WTC11 (cell line): ENCODE data around the gene POLR1G. TPM values are rescaled to one million over a fixed set of nuclear protein-coding genes. Genes with fewer than 3 reads are reported as not detected.

ENCODE experiments used
- ATAC-seq: fragments of 200-7000 bp; cut with Tn5 transposase; 2 replicates; pipeline ENCODE4 v1.10.0; 2021; ENCODE audit warnings: mild to moderate bottlenecking, moderate library complexity
- CTCF ChIA-PET: fragments of 300-600 bp; sonication (Branson Sonifier 250); formaldehyde crosslinking; loops from one replicate; lab custom pipeline; 2021; ENCODE audit warnings: antibody characterized with exemption; lab: Charles Lee
- POLR2A ChIA-PET: fragments of 350-600 bp; sonication (Branson Sonifier 250); formaldehyde crosslinking; loops from one replicate; lab custom pipeline; 2021; ENCODE audit warnings: antibody characterized with exemption; lab: Charles Lee
- DNase-seq: peaks from one replicate; pipeline ENCODE4 v3.0.0; 2021; ENCODE audit warnings: low spot score
- H3K27ac Mint-ChIP-seq: 2 replicates; pipeline ENCODE4 v1.8.0; 2021; ENCODE audit warnings: mixed read lengths
- H3K27me3 Mint-ChIP-seq: 2 replicates; pipeline ENCODE4 v1.8.0; 2021; ENCODE audit warnings: low read depth, mild to moderate bottlenecking, moderate library complexity, mixed read lengths
- H3K36me3 Mint-ChIP-seq: 2 replicates; pipeline ENCODE4 v1.8.0; 2021; ENCODE audit warnings: mixed read lengths
- H3K4me1 Mint-ChIP-seq: 2 replicates; pipeline ENCODE4 v1.8.0; 2022; ENCODE audit warnings: mixed read lengths
- H3K4me3 Mint-ChIP-seq: 2 replicates; pipeline ENCODE4 v1.8.0; 2021; ENCODE audit warnings: mild to moderate bottlenecking, moderate library complexity, mixed read lengths
- H3K9me3 Mint-ChIP-seq: 2 replicates; pipeline ENCODE4 v1.8.0; 2021; ENCODE audit warnings: mixed read lengths
- CREB1 ChIP-seq: sonication (generic); formaldehyde crosslinking; IDR thresholded peaks from 2 replicates; pipeline ENCODE4 v1.8.0; 2023; ENCODE audit warnings: mild to moderate bottlenecking, missing genetic modification reagents
- FOXJ3 ChIP-seq: sonication (generic); formaldehyde crosslinking; IDR thresholded peaks from 2 replicates; pipeline ENCODE4 v1.9.0; 2021; ENCODE audit warnings: missing genetic modification reagents, mild to moderate bottlenecking, borderline replicate concordance
- GTF2I ChIP-seq: fragments of 250-450 bp; sonication (Bioruptor Pico); conservative IDR thresholded peaks from 2 replicates; pipeline ENCODE4 v1.4.0; 2021; ENCODE audit warnings: mild to moderate bottlenecking
- NFATC4 ChIP-seq: fragments of 250-450 bp; sonication (Bioruptor Pico); IDR thresholded peaks from 2 replicates; pipeline ENCODE4 v1.9.0; 2021; ENCODE audit warnings: mild to moderate bottlenecking
- NFE2L1 ChIP-seq: sonication (generic); formaldehyde crosslinking; IDR thresholded peaks from 2 replicates; pipeline ENCODE4 v1.8.1; 2023; ENCODE audit warnings: missing genetic modification reagents
- NR1H2 ChIP-seq: sonication (generic); formaldehyde crosslinking; IDR thresholded peaks from 2 replicates; pipeline ENCODE4 v1.9.0; 2021; ENCODE audit warnings: mild to moderate bottlenecking, moderate library complexity, missing genetic modification reagents
- NR2C2 ChIP-seq: sonication (generic); formaldehyde crosslinking; IDR thresholded peaks from 2 replicates; pipeline ENCODE4 v1.8.0; 2022; ENCODE audit warnings: mild to moderate bottlenecking, missing genetic modification reagents
- RORB ChIP-seq: fragments of 250-450 bp; sonication (Bioruptor Pico); IDR thresholded peaks from 2 replicates; pipeline ENCODE4 v1.9.0; 2021; ENCODE audit warnings: mild to moderate bottlenecking
- TEAD1 ChIP-seq: sonication (generic); formaldehyde crosslinking; IDR thresholded peaks from 2 replicates; pipeline ENCODE4 v1.8.0; 2022; ENCODE audit warnings: mild to moderate bottlenecking, missing genetic modification reagents
- ZNF219 ChIP-seq: sonication (generic); formaldehyde crosslinking; IDR thresholded peaks from 2 replicates; pipeline ENCODE4 v1.8.0; 2023; ENCODE audit warnings: missing genetic modification reagents, mild to moderate bottlenecking, borderline replicate concordance
- ZNF317 ChIP-seq: sonication (generic); formaldehyde crosslinking; IDR thresholded peaks from 2 replicates; pipeline ENCODE4 v1.8.1; 2023; ENCODE audit warnings: low read depth, mild to moderate bottlenecking, moderate library complexity, missing genetic modification reagents, borderline replicate concordance
- total RNA-seq: library from RNA; stranded (reverse); gene quantifications from 3 replicates; pipeline ENCODE4 v1.2.3, GENCODE V29; 2021
- TF ChIP-seq, protein P1 (sequence below): sonication (generic); formaldehyde crosslinking; IDR thresholded peaks from 2 replicates; pipeline ENCODE4 v1.8.1; 2022; ENCODE audit warnings: low read depth, missing genetic modification reagents, borderline replicate concordance
- TF ChIP-seq, protein P2 (sequence below): sonication (generic); formaldehyde crosslinking; IDR thresholded peaks from 2 replicates; pipeline ENCODE4 v1.8.0; 2023; ENCODE audit warnings: missing genetic modification reagents
- TF ChIP-seq, protein P3 (sequence below): sonication (generic); formaldehyde crosslinking; conservative IDR thresholded peaks from 2 replicates; pipeline ENCODE4 v1.8.1; 2023; ENCODE audit warnings: mild to moderate bottlenecking, low read depth, missing genetic modification reagents, moderate library complexity
- TF ChIP-seq, protein P4 (sequence below): sonication (generic); formaldehyde crosslinking; IDR thresholded peaks from 2 replicates; pipeline ENCODE4 v1.8.0; 2022; ENCODE audit warnings: mild to moderate bottlenecking, missing genetic modification reagents
- TF ChIP-seq, protein P5 (sequence below): sonication (generic); formaldehyde crosslinking; IDR thresholded peaks from 2 replicates; pipeline ENCODE4 v1.8.0; 2022; ENCODE audit warnings: mild to moderate bottlenecking, missing genetic modification reagents
- TF ChIP-seq, protein P6 (sequence below): sonication (generic); formaldehyde crosslinking; IDR thresholded peaks from 2 replicates; pipeline ENCODE4 v1.8.0; 2023; ENCODE audit warnings: missing genetic modification reagents, mild to moderate bottlenecking, borderline replicate concordance
- TF ChIP-seq, protein P7 (sequence below): sonication (generic); formaldehyde crosslinking; IDR thresholded peaks from 2 replicates; pipeline ENCODE4 v1.8.0; 2023; ENCODE audit warnings: mild to moderate bottlenecking, missing genetic modification reagents
- TF ChIP-seq, protein P8 (sequence below): fragments of 200-600 bp; IDR thresholded peaks from 2 replicates; pipeline ENCODE4 v1.8.0; 2022; ENCODE audit warnings: antibody characterized with exemption
- TF ChIP-seq, protein P9 (sequence below): sonication (generic); formaldehyde crosslinking; IDR thresholded peaks from 2 replicates; pipeline ENCODE4 v1.8.1; 2022; ENCODE audit warnings: missing genetic modification reagents, borderline replicate concordance

Gene POLR1G
- total RNA-seq, 1 experiment from 2014 or later: 38.1 TPM

DNA sequence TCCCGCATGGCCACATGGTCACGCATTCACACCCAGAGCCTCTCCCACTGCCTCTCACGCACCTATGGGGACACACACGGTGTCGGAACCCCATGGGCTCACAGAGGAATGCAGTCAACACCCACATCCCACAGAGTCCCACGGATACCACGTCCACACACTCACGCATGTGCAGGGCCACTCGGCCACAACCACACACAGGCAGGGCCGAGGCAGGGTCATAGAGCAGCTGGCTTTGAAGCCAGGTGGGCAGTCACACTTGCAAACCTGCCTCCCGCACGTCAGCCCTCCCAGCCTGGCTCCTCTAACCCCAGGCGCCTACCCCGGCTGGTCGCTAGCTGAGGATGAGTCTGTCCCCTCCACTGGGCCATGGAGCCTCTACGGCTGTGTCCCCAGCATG lies 44.2 kb upstream of the POLR1G start:
- DNase-seq: no peak
- no peaks in the 10 kb centered on the region for H3K9me3 Mint-ChIP-seq
- no peak overlapping the region for H3K4me3 Mint-ChIP-seq
- no peak for ATAC-seq
- H3K27ac Mint-ChIP-seq: no peak overlapping the region
- no peaks in the 10 kb centered on the region for H3K4me1 Mint-ChIP-seq
- H3K36me3 Mint-ChIP-seq: peaks cover 51% of the 10 kb centered on the region
- POLR2A ChIA-PET: no interaction called here
- TF ChIP-seq, protein P1, sequence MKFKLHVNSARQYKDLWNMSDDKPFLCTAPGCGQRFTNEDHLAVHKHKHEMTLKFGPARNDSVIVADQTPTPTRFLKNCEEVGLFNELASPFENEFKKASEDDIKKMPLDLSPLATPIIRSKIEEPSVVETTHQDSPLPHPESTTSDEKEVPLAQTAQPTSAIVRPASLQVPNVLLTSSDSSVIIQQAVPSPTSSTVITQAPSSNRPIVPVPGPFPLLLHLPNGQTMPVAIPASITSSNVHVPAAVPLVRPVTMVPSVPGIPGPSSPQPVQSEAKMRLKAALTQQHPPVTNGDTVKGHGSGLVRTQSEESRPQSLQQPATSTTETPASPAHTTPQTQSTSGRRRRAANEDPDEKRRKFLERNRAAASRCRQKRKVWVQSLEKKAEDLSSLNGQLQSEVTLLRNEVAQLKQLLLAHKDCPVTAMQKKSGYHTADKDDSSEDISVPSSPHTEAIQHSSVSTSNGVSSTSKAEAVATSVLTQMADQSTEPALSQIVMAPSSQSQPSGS (CRISPR knock-in tag): no peak
- TF ChIP-seq NR2C2 (CRISPR knock-in tag) (no peak), GTF2I (no peak), NFE2L1 (CRISPR knock-in tag) (no peak), FOXJ3 (no peak), RORB (CRISPR knock-in tag) (no peak), TEAD1 (CRISPR knock-in tag) (no peak), NFATC4 (no peak), ZNF219 (no peak), NR1H2 (CRISPR knock-in tag) (no peak), CREB1 (CRISPR knock-in tag) (no peak), ZNF317 (CRISPR knock-in tag) (no peak)
- TF ChIP-seq, protein P2, sequence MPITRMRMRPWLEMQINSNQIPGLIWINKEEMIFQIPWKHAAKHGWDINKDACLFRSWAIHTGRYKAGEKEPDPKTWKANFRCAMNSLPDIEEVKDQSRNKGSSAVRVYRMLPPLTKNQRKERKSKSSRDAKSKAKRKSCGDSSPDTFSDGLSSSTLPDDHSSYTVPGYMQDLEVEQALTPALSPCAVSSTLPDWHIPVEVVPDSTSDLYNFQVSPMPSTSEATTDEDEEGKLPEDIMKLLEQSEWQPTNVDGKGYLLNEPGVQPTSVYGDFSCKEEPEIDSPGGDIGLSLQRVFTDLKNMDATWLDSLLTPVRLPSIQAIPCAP: no peak
- TF ChIP-seq, protein P3, sequence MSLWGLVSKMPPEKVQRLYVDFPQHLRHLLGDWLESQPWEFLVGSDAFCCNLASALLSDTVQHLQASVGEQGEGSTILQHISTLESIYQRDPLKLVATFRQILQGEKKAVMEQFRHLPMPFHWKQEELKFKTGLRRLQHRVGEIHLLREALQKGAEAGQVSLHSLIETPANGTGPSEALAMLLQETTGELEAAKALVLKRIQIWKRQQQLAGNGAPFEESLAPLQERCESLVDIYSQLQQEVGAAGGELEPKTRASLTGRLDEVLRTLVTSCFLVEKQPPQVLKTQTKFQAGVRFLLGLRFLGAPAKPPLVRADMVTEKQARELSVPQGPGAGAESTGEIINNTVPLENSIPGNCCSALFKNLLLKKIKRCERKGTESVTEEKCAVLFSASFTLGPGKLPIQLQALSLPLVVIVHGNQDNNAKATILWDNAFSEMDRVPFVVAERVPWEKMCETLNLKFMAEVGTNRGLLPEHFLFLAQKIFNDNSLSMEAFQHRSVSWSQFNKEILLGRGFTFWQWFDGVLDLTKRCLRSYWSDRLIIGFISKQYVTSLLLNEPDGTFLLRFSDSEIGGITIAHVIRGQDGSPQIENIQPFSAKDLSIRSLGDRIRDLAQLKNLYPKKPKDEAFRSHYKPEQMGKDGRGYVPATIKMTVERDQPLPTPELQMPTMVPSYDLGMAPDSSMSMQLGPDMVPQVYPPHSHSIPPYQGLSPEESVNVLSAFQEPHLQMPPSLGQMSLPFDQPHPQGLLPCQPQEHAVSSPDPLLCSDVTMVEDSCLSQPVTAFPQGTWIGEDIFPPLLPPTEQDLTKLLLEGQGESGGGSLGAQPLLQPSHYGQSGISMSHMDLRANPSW: no peak
- TF ChIP-seq, protein P4, sequence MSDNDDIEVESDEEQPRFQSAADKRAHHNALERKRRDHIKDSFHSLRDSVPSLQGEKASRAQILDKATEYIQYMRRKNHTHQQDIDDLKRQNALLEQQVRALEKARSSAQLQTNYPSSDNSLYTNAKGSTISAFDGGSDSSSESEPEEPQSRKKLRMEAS (CRISPR knock-in tag): no peak
- TF ChIP-seq, protein P5, sequence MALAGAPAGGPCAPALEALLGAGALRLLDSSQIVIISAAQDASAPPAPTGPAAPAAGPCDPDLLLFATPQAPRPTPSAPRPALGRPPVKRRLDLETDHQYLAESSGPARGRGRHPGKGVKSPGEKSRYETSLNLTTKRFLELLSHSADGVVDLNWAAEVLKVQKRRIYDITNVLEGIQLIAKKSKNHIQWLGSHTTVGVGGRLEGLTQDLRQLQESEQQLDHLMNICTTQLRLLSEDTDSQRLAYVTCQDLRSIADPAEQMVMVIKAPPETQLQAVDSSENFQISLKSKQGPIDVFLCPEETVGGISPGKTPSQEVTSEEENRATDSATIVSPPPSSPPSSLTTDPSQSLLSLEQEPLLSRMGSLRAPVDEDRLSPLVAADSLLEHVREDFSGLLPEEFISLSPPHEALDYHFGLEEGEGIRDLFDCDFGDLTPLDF: no peak
- TF ChIP-seq, protein P6, sequence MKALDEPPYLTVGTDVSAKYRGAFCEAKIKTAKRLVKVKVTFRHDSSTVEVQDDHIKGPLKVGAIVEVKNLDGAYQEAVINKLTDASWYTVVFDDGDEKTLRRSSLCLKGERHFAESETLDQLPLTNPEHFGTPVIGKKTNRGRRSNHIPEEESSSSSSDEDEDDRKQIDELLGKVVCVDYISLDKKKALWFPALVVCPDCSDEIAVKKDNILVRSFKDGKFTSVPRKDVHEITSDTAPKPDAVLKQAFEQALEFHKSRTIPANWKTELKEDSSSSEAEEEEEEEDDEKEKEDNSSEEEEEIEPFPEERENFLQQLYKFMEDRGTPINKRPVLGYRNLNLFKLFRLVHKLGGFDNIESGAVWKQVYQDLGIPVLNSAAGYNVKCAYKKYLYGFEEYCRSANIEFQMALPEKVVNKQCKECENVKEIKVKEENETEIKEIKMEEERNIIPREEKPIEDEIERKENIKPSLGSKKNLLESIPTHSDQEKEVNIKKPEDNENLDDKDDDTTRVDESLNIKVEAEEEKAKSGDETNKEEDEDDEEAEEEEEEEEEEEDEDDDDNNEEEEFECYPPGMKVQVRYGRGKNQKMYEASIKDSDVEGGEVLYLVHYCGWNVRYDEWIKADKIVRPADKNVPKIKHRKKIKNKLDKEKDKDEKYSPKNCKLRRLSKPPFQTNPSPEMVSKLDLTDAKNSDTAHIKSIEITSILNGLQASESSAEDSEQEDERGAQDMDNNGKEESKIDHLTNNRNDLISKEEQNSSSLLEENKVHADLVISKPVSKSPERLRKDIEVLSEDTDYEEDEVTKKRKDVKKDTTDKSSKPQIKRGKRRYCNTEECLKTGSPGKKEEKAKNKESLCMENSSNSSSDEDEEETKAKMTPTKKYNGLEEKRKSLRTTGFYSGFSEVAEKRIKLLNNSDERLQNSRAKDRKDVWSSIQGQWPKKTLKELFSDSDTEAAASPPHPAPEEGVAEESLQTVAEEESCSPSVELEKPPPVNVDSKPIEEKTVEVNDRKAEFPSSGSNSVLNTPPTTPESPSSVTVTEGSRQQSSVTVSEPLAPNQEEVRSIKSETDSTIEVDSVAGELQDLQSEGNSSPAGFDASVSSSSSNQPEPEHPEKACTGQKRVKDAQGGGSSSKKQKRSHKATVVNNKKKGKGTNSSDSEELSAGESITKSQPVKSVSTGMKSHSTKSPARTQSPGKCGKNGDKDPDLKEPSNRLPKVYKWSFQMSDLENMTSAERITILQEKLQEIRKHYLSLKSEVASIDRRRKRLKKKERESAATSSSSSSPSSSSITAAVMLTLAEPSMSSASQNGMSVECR (CRISPR knock-in tag): no peak
- TF ChIP-seq, protein P7, sequence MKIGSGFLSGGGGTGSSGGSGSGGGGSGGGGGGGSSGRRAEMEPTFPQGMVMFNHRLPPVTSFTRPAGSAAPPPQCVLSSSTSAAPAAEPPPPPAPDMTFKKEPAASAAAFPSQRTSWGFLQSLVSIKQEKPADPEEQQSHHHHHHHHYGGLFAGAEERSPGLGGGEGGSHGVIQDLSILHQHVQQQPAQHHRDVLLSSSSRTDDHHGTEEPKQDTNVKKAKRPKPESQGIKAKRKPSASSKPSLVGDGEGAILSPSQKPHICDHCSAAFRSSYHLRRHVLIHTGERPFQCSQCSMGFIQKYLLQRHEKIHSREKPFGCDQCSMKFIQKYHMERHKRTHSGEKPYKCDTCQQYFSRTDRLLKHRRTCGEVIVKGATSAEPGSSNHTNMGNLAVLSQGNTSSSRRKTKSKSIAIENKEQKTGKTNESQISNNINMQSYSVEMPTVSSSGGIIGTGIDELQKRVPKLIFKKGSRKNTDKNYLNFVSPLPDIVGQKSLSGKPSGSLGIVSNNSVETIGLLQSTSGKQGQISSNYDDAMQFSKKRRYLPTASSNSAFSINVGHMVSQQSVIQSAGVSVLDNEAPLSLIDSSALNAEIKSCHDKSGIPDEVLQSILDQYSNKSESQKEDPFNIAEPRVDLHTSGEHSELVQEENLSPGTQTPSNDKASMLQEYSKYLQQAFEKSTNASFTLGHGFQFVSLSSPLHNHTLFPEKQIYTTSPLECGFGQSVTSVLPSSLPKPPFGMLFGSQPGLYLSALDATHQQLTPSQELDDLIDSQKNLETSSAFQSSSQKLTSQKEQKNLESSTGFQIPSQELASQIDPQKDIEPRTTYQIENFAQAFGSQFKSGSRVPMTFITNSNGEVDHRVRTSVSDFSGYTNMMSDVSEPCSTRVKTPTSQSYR (CRISPR knock-in tag): no peak
- TF ChIP-seq, protein P8, sequence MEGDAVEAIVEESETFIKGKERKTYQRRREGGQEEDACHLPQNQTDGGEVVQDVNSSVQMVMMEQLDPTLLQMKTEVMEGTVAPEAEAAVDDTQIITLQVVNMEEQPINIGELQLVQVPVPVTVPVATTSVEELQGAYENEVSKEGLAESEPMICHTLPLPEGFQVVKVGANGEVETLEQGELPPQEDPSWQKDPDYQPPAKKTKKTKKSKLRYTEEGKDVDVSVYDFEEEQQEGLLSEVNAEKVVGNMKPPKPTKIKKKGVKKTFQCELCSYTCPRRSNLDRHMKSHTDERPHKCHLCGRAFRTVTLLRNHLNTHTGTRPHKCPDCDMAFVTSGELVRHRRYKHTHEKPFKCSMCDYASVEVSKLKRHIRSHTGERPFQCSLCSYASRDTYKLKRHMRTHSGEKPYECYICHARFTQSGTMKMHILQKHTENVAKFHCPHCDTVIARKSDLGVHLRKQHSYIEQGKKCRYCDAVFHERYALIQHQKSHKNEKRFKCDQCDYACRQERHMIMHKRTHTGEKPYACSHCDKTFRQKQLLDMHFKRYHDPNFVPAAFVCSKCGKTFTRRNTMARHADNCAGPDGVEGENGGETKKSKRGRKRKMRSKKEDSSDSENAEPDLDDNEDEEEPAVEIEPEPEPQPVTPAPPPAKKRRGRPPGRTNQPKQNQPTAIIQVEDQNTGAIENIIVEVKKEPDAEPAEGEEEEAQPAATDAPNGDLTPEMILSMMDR: no peak
- TF ChIP-seq, protein P9, sequence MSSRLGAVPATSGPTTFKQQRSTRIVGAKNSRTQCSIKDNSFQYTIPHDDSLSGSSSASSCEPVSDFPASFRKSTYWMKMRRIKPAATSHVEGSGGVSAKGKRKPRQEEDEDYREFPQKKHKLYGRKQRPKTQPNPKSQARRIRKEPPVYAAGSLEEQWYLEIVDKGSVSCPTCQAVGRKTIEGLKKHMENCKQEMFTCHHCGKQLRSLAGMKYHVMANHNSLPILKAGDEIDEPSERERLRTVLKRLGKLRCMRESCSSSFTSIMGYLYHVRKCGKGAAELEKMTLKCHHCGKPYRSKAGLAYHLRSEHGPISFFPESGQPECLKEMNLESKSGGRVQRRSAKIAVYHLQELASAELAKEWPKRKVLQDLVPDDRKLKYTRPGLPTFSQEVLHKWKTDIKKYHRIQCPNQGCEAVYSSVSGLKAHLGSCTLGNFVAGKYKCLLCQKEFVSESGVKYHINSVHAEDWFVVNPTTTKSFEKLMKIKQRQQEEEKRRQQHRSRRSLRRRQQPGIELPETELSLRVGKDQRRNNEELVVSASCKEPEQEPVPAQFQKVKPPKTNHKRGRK: no peak
- CTCF ChIA-PET: no interaction called here
- no peaks in the 10 kb centered on the region for H3K27me3 Mint-ChIP-seq
